NCI-H82 treated with DMSO at 0.1 percent for 48 hours (cell line): Measurements from ENCODE around the gene C10orf67.
"Not testable (repeated sequence)": the region's sequence is repeated elsewhere in the genome, so short reads cannot be mapped to it uniquely, and the experiment has no call there.

Source experiments
- DNase-seq: peaks from one replicate; lab custom pipeline; 2025; ENCODE audit not compliant: unreplicated experiment; lab: John Stamatoyannopoulos, UW

C10orf67 gene

GRCh38 chr10:23326544-23327307 is 17.9 kb downstream of the C10orf67 start:
- DNase-seq: no peak

DNA sequence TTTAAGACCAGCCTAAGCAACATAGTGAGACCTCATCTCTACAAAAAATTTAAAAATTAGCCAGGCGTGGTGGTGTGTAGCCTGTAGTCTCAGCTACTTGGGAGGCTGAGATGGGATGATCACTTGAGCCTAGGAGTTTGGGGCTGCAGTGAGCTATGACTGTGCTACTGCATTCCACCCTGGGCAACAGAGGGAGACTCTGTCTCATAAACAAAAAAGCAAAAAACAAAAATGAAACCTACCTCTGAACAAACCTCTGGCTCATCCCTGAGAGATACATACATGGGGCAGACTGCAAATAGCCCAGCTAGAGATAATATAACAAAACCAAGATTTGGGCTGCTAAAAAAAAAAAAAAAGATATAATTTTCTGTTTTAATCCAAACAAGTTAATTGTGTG is 19.5 kb downstream of the C10orf67 start:
- DNase-seq: no peak

DNA sequence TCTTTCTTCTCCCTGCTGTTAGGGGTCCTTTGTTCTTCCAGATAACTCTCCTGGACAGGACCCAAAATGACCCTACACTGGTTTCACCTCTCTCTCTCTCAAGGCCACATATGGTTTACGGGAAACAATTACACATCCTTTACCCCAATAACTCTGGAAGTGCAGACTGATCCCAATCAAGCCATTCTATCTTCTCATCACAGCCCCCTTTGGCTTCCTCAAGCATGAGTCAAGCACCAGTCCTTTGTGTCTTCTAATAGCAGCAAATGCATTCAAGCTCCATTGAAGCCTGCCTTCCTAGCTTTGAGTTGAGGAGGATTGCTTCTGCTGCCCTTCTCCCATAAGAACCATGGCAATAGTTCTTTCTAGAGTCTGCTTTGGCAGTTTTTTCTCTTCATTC is 20.2 kb downstream of the C10orf67 start:
- DNase-seq: no peak

- no peak for DNase-seq
Observed at GRCh38 chr10:23322082-23322481, 22.5 kb downstream of the C10orf67 start.

DNA sequence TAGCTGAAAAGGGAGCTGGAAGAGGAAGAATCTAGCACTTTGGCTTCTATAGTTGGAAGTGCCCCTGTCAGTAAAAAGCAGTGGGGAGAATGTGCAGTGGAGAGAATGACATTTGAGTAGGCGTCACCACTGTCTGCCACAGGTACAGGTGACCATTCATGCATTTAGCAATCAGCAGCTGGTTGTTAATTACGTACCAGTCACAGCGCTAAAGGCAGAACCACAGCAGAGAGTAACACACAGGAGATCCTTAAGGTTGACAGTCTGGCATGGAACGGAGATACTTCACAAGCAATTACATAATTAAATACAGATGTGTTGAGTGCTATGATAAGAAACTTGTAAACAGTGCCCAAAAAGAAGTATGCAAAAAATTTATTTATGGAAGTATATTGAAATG is 24.8 kb downstream of the C10orf67 start:
- no peak for DNase-seq

- no peak for DNase-seq
Observed at GRCh38 chr10:23318359-23318758, 26.2 kb downstream of the C10orf67 start.

DNA sequence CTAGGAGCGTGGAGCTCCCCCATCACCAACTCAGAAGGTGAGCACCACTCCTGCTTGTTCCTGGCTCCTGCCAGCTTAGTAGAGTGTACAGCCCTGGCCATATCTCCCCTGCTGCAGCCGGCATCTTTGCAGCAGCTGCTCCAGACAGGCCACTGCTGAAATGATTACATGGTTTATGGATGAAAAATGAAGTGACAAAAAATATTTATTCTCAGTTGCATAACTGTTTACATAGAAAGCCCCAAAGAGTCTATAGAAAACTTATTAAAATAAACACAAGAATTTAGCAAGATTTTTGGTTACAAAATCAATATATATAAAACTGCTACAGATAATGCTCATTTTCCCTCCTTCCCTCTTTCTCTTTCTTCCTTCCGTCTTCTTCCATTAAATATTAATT is 27.2 kb downstream of the C10orf67 start:
- no peak for DNase-seq

DNA sequence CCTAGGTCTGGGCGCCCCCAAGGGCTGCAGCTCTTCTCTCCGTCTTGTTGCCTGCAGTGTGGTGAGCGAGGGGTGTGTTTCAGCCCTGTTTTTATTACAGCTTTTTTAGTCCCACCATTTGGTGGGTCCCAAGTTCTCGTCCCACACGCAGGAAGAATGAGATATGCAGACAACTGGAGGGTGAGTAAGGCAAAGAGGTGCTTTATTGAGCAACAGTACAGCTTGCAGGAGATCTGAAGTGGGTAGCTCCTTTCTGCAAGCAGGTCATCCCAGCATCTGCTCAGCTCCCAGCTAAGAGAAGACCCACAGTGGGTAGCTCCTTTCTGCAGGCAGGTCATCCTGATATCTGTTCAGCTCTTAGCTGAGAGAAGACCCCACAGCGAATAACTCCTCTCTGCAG is 28.2 kb downstream of the C10orf67 start:
- no peak for DNase-seq

DNA sequence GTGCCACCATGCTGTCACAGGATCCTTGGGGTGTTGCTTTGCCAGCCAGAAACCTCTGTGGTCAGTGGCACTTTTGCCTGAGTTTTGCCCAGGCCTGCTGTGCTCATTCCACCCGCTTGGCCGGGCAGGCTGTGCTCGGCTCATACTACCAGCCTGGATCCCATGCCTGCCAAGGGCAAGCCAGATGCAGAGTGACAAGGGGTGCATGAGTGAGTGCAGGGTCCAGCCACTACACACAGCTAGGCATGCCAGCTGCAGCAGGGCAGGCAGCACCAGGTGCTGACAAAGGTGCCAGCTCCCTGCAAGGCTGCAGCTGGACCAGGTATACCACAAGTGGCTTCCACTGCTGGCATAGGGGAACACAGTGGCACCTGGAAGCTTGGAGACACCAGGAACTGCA is 28.6 kb downstream of the C10orf67 start:
- no peak for DNase-seq

- DNase-seq: peak; percentile 3
Observed at GRCh38 chr10:23314835-23315239, 29.8 kb downstream of the C10orf67 start.

GRCh38 chr10:23311034-23311433 is 33.6 kb downstream of the C10orf67 start:
- DNase-seq: no peak

- no peak for DNase-seq
Observed at GRCh38 chr10:23310404-23310803, 34.2 kb downstream of the C10orf67 start.

DNA sequence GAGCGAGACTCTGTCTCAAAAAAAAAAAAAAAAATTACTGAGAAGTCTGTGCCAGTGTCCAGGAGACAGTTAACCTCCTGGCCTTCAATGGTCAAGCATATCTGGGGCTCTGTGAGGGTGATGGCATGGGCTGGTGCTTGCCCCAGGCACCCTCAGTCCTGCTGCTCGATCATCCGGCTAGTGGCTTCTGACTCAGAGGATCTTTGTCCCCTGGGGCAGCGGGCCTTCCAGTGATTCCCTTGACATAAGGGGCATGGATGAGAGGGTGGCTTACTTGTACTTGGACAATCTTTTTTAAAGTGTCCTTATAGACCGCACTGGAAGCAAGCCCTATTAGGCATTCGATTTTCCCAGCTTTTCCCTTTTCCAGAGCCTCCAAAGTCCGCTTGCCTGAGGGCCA is 44.6 kb downstream of the C10orf67 start:
- DNase-seq: not testable (repeated sequence)

DNA sequence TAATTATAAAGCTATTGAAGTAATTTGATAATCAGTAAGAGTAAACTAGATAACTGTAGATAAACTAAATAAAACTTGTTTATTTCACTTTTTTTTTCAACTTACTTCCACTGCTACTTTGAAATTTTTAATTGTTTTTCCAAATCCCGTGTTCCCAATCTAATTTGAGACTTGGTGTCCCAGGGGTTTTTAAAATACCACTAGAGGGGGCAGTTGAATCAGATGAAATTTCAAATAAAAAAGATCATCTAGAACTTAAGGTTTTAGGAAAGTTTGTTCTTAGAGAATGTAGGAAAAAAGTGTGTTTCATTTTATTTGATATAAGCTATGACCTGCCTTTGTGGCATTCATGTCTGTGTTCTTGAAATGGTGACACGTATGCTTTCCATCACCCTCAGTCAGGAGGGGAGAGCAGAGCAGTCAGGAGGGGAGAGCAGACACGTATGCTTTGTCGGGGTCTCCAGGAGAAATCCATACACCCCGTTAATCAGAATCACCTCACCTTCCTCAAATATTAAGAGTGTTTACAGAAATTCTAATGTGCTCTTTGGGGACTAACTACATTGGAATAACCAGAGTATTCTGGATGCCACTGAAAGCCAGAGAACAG is 49.9 kb downstream of the C10orf67 start:
- DNase-seq: peak; percentile 0

DNA sequence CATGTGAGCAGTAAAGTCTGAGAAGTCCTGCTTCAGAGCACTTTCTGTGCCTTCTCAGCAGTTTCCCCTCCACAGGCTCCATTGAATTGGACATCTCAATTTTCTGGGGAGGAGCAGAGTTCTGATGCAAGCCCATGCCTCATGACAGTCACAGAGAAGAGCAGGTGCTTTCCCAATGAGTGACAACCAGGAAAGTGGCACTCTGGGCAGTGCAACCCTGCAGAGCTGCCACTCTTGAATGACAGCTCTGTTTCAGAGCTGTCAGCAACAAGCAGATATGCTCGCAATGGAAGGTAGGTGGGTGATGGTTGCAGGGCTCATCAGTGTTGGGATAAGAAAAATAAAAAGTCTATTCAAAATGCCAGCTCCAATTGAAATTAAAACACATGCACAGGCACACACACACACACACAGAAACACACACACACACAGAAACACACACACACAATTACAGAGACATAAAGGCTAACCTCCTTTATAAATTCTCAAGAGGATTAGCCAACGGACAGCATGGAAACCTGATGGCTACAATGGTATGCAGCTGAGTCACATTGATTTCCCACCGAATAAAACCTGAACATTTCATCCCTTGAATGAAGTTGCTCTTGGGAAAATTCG is 50.5 kb downstream of the C10orf67 start:
- no peak for DNase-seq

GRCh38 chr10:23293145-23293724 is 51.4 kb downstream of the C10orf67 start:
- peak; percentile 17 for DNase-seq

GRCh38 chr10:23291551-23292334 is 52.9 kb downstream of the C10orf67 start:
- no peak for DNase-seq

DNA sequence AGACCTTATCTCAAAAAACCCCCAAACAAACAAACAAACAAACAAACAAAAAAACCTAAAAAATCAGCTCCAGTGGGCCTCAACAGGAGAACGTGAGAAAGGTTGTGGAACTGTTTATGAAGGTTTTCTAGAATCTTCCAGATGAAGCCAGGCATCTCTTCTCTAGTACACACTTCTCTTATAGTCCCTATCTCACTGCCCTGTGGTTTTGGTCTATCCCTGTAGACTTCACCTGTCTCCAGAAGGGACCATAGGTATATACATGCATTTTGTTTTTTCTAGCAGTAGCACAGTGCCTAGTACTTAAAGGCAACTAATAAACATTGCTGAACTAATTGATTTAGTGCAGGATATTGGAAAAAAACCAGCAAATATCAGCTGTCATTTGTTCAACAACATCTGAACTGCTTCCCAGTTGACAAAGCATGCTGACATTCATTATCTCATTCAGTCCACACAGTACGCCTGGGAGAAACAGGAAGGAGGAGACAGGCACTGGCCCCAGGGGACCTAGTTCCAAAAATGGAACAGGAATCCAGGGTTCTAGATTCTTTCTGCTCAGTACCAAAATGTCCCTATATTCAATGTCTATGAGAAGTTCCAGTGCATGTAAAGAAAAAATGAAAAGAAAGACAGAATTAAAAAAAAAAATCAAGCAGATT is 59.8 kb downstream of the C10orf67 start:
- no peak for DNase-seq

DNA sequence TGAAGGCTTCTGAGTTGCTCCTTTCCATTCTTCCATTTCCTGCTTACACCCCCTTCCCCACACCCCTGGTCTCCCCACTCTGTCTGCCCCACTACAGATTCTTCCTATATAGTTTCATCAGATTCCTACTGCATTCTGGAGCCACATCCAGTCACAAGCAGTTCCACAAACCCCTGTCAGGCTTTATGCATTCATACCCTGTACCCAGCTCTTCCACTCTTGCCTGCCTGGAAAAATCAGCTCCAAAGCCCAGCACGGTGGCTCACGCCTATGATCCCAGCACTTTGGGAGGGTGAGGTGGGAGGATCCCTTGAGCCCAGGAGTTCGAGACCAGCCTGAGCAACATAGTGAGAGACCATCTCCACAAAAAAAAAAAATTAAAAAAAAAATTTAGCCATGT is 60.4 kb downstream of the C10orf67 start:
- no peak for DNase-seq

DNA sequence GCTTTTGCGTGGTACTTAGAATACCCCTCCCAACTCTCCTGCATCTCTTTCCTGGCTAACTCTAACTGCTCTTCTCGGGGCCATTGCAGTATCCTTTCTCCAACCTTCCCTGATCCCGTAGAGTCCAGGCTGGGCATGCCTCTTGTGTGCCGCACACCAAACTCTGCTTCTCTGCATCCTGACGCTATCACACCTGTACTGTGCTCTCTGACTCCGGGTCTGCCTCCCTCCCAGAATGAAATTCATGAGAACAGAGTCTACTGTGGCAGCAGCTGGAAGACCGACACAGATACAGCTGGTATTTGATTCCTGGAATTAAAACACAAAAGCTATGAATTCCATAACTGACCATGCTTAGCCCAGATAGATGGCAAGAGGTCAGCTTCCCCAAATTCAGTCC is 60.9 kb downstream of the C10orf67 start:
- no peak for DNase-seq

GRCh38 chr10:23281044-23281433 is 63.6 kb downstream of the C10orf67 start:
- DNase-seq: no peak
